Stimulated activated CD4-positive, alpha-beta T cell treated with anti-CD3 and anti-CD28 coated beads, Interleukin-12 subunit alpha, Interleukin-12 subunit beta, amount 100 ng/mL, for 24 hours (primary cell): ENCODE measurements around the gene REPIN1.

ENCODE experiments used
- DNase-seq, 2 experiments: peaks; one replicate each; pipeline ENCODE4 v3.0.0-alpha.2; 2020; ENCODE audit warnings: low read depth in 2 of 2

REPIN1 gene

GRCh38 chr7:150337179-150337578, 31.4 kb upstream of the REPIN1 start:
- DNase-seq, result no peak

- DNase-seq, result no peak
Observed at GRCh38 chr7:150337659-150338081, 31.0 kb upstream of the REPIN1 start.

GRCh38 chr7:150338166-150338829, 30.3 kb upstream of the REPIN1 start:
- DNase-seq, result no peak

GRCh38 chr7:150339409-150339809, 29.2 kb upstream of the REPIN1 start:
- no peak for DNase-seq

GRCh38 chr7:150340024-150340749, 28.4 kb upstream of the REPIN1 start:
- no peak for DNase-seq

- DNase-seq, result no peak
Observed at GRCh38 chr7:150340875-150341262, 27.8 kb upstream of the REPIN1 start.

- no peak for DNase-seq
Observed at GRCh38 chr7:150341263-150342120, 27.1 kb upstream of the REPIN1 start, which contains the start of gene RARRES2. Gene RARRES2 (minus strand): TSS chr7:150341629. CDS start chr7:150340609, 1,020 bp downstream.

GRCh38 chr7:150342121-150342408, 26.6 kb upstream of the REPIN1 start:
- DNase-seq, result no peak

GRCh38 chr7:150343225-150343624, 25.4 kb upstream of the REPIN1 start:
- DNase-seq, result no peak

GRCh38 chr7:150344299-150344698, 24.3 kb upstream of the REPIN1 start:
- DNase-seq, result no peak

- no peak for DNase-seq
Observed at GRCh38 chr7:150345012-150345411, 23.6 kb upstream of the REPIN1 start.

GRCh38 chr7:150346922-150347321, 21.7 kb upstream of the REPIN1 start:
- no peak for DNase-seq

- no peak for DNase-seq
Observed at GRCh38 chr7:150351587-150352194, 16.9 kb upstream of the REPIN1 start.

- DNase-seq, result no peak
Observed at GRCh38 chr7:150355666-150356059, 13.0 kb upstream of the REPIN1 start.

GRCh38 chr7:150356265-150356897, 12.2 kb upstream of the REPIN1 start:
- no peak for DNase-seq

- DNase-seq, result peak in 1 of 2 experiments; percentile 49
Observed at GRCh38 chr7:150357270-150357669, 11.4 kb upstream of the REPIN1 start.

GRCh38 chr7:150357771-150358427, 10.7 kb upstream of the REPIN1 start:
- DNase-seq, result no peak

- DNase-seq, result no peak
Observed at GRCh38 chr7:150358433-150358832, 10.2 kb upstream of the REPIN1 start.

- no peak for DNase-seq
Observed at GRCh38 chr7:150358988-150359621, 9.5 kb upstream of the REPIN1 start.

- no peak for DNase-seq
Observed at GRCh38 chr7:150359622-150360362, 8.8 kb upstream of the REPIN1 start.
